ENCODE results near the gene MARK4.

- TF ChIP-seq CTCF (IDR thresholded peaks at IDR 0.05; ENCODE audit: low read depth, low read length, missing input control) (no peak), ATF3 (IDR thresholded peaks at IDR 0.05) (no peak), YY1 (IDR thresholded peaks at IDR 0.05) (no peak), REST (IDR thresholded peaks at IDR 0.05) (no peak), GABPA (IDR thresholded peaks at IDR 0.05 in 1 of 2, conservative IDR thresholded peaks at IDR 0.05 in 1 of 2) (no peak), RAD21 (IDR thresholded peaks at IDR 0.05) (no peak), JUND (IDR thresholded peaks at IDR 0.05) (no peak), NR2F2 (IDR thresholded peaks at IDR 0.05) (no peak), TAF1 (conservative IDR thresholded peaks at IDR 0.05) (no peak)
Measured at GRCh38 chr19:45322311-45322710, 71.2 kb downstream of the MARK4 start.

All from liver (tissue), 3 donors.